Panc1 (cell line): ENCODE data around the gene UACA. TPM values are rescaled to one million over a fixed set of nuclear protein-coding genes. Genes with fewer than 3 reads are reported as not detected.

ENCODE experiments used
- ATAC-seq: fragments of 200-7000 bp; cut with Tn5 transposase; 2 replicates; pipeline ENCODE4 v1.9.1; 2020; ENCODE audit warnings: mild to moderate bottlenecking, moderate library complexity
- BruUV-seq: library from RNA; stranded (reverse); fragments of 400-500 nt; replicated peaks from 2 replicates; lab custom pipeline; 2021; lab: Mats Ljungman, UMichigan
- CTCF ChIA-PET: fragments of 300-600 bp; sonication (Branson Sonifier 250); formaldehyde crosslinking; loops from one replicate; lab custom pipeline; 2022; ENCODE audit warnings: antibody characterized with exemption; lab: Charles Lee
- POLR2A ChIA-PET: fragments of 300-600 bp; sonication (Branson Sonifier 250); formaldehyde crosslinking; loops from one replicate; lab custom pipeline; 2022; ENCODE audit warnings: antibody characterized with exemption; lab: Charles Lee
- DNase-seq: peaks from one replicate; pipeline ENCODE4 v3.0.0-alpha.2; 2010; ENCODE audit warnings: low read depth, low spot score
- H3K27ac ChIP-seq: 2 replicates; pipeline ENCODE4 v1.5.1; 2011; ENCODE audit warnings: mild to moderate bottlenecking, low read length, inconsistent platforms
- H3K27me3 ChIP-seq: fragments of 200-500 bp; sonication (Bioruptor generic); 2 replicates; pipeline ENCODE4 v1.6.0; 2014; ENCODE audit warnings: low read length, inconsistent platforms; ENCODE audit not compliant: control insufficient read depth, insufficient read depth
- H3K36me3 ChIP-seq: fragments of 200-500 bp; sonication (Bioruptor generic); 2 replicates; pipeline ENCODE4 v1.5.1; 2014; ENCODE audit warnings: inconsistent platforms, mild to moderate bottlenecking, low read length, moderate library complexity; ENCODE audit not compliant: control insufficient read depth, insufficient read depth
- H3K4me1 ChIP-seq: 2 replicates; pipeline ENCODE4 v1.5.1; 2011; ENCODE audit warnings: inconsistent platforms, mild to moderate bottlenecking, low read length, moderate library complexity; ENCODE audit not compliant: control insufficient read depth, insufficient read depth
- H3K4me3 ChIP-seq, 2 experiments: 2 replicates each; pipeline ENCODE4 v1.5.1; 2011 to 2012; ENCODE audit warnings: low read depth in 2 of 2, low read length in 2 of 2, mild to moderate bottlenecking in 2 of 2, inconsistent platforms in 1 of 2, moderate library complexity in 1 of 2
- H3K9me3 ChIP-seq: fragments of 200-500 bp; sonication (Bioruptor generic); 2 replicates; pipeline ENCODE4 v1.5.1; 2014; ENCODE audit warnings: low read depth, mild to moderate bottlenecking, inconsistent platforms, low read length, moderate library complexity; ENCODE audit not compliant: control insufficient read depth, insufficient read depth
- POLR2AphosphoS5 ChIP-seq: IDR thresholded peaks from 2 replicates; pipeline ENCODE4 v1.6.1; 2012; ENCODE audit warnings: mild to moderate bottlenecking, low read depth, low read length, moderate library complexity
- SIN3A ChIP-seq: IDR thresholded peaks from 2 replicates; pipeline ENCODE4 v1.6.1; 2012; ENCODE audit warnings: low read depth, mild to moderate bottlenecking, low read length, moderate library complexity, borderline replicate concordance; ENCODE audit not compliant: insufficient read depth
- TCF7L2 ChIP-seq: IDR thresholded peaks from 2 replicates; pipeline ENCODE4 v1.6.1; 2011; ENCODE audit warnings: mild to moderate bottlenecking, low read depth, low read length, inconsistent platforms
- in situ Hi-C: cut with HindIII; loops from 2 replicates; pipeline ENCODE4 v1.10.0; 2016; ENCODE audit warnings: low sequenced_read_pairs, low pct_unique_long_range_greater_than_20kb
- intact Hi-C: fragments of 100-400 bp; cut with micrococcal nuclease; formaldehyde crosslinking; loops from one replicate; pipeline ENCODE4 v1.10.0; 2022; ENCODE audit not compliant: unreplicated experiment
- total RNA-seq: library from RNA; stranded (reverse); gene quantifications from one replicate; pipeline ENCODE4 v1.2.1, GENCODE V29; 2021; ENCODE audit not compliant: unreplicated experiment
- TF ChIP-seq, protein P1 (sequence below): fragments of 450-650 bp; IDR thresholded peaks from 2 replicates; pipeline ENCODE4 v1.5.1; 2017; ENCODE audit warnings: mild to moderate bottlenecking
- TF ChIP-seq, protein P2 (sequence below), 2 experiments: IDR thresholded peaks; 2 replicates each; pipeline ENCODE4 v1.6.1; 2011 to 2012; ENCODE audit warnings: low read depth in 2 of 2, control low read depth in 1 of 2, low read length in 1 of 2, mild to moderate bottlenecking in 1 of 2, moderate library complexity in 1 of 2; ENCODE audit not compliant: insufficient read depth in 1 of 2

UACA gene
- total RNA-seq, 1 experiment from 2014 or later: 303 TPM

DNA sequence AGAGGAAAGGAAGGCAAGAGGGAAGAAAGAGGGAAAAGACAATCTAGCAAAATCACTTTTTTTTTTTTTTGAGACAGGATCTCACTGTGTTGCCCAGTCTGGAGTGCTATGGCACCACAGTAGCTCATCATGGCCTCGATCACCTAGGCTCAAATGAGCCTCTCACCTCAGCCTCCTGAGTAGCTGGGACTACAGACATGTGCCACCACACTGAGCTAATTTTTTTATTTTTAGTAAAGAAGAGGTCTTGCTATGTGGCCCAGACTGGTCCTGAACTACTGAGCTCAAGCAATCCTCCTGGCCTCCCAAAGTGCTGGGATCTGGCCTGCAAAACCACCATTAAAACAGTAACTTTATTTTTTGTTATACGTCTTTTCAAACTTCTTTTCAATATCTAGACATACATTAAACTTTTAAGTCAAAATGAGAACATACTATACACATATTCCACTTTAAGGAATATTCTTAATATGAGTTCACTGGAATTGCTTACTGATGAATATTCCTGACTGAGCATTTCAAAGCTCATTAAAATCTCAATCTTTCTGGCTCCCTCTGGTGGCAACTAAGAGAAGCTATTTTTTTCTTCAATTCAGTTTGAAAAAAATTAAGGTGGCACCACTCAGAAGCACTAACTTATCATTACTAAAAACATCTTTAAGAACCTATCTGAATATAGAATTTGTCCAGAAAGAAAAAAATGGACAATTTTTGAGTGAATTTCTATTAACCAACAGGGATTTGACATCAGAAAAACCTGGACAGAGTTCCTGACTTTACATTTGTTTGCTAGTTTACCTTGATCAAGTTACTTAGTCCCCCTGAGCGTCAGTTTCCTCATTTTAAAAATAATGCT lies 40.9 kb downstream of the UACA start:
- BruUV-seq: no TSS peak
- in situ Hi-C loops (no loop called here), intact Hi-C loops (no loop called here)
- POLR2A ChIA-PET: interaction anchor here (0.6 to 0.7 kb wide), 4 partner anchors 54 to 414 kb away, joined by 3 to 10 read pairs (median 4); no protein-coding TSS in a partner anchor
- peaks cover 6% of the 10 kb centered on the region for H3K36me3 ChIP-seq
- H3K27ac ChIP-seq: peak overlapping the region; percentile 60
- DNase-seq: no peak
- TF ChIP-seq, protein P1, sequence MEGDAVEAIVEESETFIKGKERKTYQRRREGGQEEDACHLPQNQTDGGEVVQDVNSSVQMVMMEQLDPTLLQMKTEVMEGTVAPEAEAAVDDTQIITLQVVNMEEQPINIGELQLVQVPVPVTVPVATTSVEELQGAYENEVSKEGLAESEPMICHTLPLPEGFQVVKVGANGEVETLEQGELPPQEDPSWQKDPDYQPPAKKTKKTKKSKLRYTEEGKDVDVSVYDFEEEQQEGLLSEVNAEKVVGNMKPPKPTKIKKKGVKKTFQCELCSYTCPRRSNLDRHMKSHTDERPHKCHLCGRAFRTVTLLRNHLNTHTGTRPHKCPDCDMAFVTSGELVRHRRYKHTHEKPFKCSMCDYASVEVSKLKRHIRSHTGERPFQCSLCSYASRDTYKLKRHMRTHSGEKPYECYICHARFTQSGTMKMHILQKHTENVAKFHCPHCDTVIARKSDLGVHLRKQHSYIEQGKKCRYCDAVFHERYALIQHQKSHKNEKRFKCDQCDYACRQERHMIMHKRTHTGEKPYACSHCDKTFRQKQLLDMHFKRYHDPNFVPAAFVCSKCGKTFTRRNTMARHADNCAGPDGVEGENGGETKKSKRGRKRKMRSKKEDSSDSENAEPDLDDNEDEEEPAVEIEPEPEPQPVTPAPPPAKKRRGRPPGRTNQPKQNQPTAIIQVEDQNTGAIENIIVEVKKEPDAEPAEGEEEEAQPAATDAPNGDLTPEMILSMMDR: peak; percentile 78
- no peak for TF ChIP-seq POLR2AphosphoS5
- H3K4me1 ChIP-seq: peaks cover 58% of the 10 kb centered on the region
- CTCF ChIA-PET: interaction anchor here (0.6 to 1.5 kb wide), 10 partner anchors 8 to 115 kb away, joined by 3 to 21 read pairs (median 4); no protein-coding TSS in a partner anchor
- no peaks in the 10 kb centered on the region for H3K9me3 ChIP-seq
- H3K4me3 ChIP-seq: no peak overlapping the region
- ATAC-seq: peak; percentile 59
- no peaks in the 10 kb centered on the region for H3K27me3 ChIP-seq

DNA sequence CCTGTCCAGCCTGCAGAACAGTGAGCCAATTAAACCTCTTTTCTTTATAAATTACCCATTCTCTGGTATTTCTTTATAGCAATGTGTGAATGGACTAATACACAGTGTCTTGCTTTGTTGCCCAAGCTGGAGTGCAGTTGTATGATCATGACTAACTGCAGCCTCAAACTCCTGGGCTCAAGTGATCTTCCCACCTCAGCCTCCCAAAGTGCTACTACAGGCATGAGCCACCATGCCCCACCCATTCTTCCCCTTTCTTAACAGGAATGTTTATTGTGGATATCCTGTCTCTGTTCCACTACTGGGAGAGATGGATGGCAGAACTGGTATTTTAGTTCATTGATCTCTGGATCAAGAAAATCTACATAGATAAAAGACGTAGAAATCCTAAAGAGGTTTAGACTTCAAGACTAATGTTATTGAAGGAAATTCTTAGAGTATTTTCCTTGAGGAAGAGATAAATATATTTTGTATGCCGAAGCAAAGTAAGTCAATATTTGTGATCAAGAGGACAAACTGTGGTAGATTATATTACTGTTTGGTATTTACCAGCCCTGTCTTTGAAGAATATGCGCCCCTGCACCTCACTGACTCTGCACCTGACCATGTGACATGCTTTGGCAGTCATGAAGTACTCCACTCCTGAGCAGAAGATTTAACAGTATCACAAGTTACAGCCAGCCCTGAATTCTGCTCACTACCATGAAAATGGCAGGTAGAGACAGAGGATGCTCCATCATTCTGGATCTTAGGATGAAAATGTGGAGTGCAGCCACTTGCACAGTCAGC lies 42.9 kb downstream of the UACA start:
- no peak overlapping the region for H3K4me3 ChIP-seq
- CTCF ChIA-PET: no interaction called here
- in situ Hi-C loops: no loop called here

More for the DNA sequence above, 42.9 kb downstream of the UACA start:
- Histone ChIP-seq H3K9me3 (no peaks in the 10 kb centered on the region), H3K4me1 (peaks cover 58% of the 10 kb centered on the region), H3K36me3 (peaks cover 4% of the 10 kb centered on the region), H3K27me3 (no peaks in the 10 kb centered on the region), H3K27ac (peak overlapping the region; percentile 45)
- no peak for DNase-seq
- POLR2A ChIA-PET: no interaction called here
- intact Hi-C loops: no loop called here
- TF ChIP-seq TCF7L2 (no peak), SIN3A (no peak), POLR2AphosphoS5 (no peak)
- TF ChIP-seq, protein P2, sequence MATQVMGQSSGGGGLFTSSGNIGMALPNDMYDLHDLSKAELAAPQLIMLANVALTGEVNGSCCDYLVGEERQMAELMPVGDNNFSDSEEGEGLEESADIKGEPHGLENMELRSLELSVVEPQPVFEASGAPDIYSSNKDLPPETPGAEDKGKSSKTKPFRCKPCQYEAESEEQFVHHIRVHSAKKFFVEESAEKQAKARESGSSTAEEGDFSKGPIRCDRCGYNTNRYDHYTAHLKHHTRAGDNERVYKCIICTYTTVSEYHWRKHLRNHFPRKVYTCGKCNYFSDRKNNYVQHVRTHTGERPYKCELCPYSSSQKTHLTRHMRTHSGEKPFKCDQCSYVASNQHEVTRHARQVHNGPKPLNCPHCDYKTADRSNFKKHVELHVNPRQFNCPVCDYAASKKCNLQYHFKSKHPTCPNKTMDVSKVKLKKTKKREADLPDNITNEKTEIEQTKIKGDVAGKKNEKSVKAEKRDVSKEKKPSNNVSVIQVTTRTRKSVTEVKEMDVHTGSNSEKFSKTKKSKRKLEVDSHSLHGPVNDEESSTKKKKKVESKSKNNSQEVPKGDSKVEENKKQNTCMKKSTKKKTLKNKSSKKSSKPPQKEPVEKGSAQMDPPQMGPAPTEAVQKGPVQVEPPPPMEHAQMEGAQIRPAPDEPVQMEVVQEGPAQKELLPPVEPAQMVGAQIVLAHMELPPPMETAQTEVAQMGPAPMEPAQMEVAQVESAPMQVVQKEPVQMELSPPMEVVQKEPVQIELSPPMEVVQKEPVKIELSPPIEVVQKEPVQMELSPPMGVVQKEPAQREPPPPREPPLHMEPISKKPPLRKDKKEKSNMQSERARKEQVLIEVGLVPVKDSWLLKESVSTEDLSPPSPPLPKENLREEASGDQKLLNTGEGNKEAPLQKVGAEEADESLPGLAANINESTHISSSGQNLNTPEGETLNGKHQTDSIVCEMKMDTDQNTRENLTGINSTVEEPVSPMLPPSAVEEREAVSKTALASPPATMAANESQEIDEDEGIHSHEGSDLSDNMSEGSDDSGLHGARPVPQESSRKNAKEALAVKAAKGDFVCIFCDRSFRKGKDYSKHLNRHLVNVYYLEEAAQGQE (IDR thresholded peaks at IDR 0.05; ENCODE audit: insufficient read depth in 1 of 2, low read depth in 2 of 2, low read length in 1 of 2): no peak
- TF ChIP-seq, protein P1: no peak
- BruUV-seq: no TSS peak
- ATAC-seq: no peak
